Peyer's patch (tissue), 4 donors: ENCODE measurements around the gene DPM2.

Source experiments
- CTCF ChIP-seq, 6 experiments: fragments of 450-650 bp in 4 of 6; fragments of 200-600 bp in 2 of 6; sonication (generic) in 1 of 6; IDR thresholded peaks; one replicate each; pipeline ENCODE4 v1.5.1; 2017 to 2019; ENCODE audit warnings: antibody characterized with exemption in 6 of 6, mild to moderate bottlenecking in 3 of 6, moderate library complexity in 1 of 6
- POLR2A ChIP-seq, 2 donors: fragments of 450-650 bp; IDR thresholded peaks; one replicate each; pipeline ENCODE4 v1.5.1; 2017; ENCODE audit warnings: antibody characterized with exemption in 2 of 2, mild to moderate bottlenecking in 2 of 2, moderate library complexity in 2 of 2

DNA sequence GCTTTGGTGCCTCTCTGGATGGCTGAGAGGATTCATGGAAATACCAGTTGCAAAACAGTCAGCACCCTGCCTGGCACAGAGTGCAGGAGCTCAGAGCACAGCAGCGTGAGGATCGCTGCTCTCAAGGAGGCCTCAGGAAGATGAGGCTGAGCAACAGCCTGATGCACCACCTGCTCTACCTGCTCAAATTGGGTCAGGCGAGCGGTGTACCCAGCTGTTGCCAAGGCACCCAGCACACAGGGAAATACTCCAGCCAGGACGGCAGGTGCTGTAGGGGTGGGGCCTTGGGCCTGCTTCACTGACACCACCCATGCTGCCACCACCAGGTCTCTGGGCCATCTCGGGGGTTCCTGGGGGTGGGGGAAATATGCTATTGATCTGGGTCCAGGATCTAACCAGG is 38.8 kb upstream of the DPM2 start:
- TF ChIP-seq POLR2A (IDR thresholded peaks at IDR 0.05) (no peak), CTCF (IDR thresholded peaks at IDR 0.05) (no peak)
